Effector CD4-positive, alpha-beta T cell (primary cell): ENCODE results near the gene PCDHGA11.
"Not testable (repeated sequence)": the region's sequence is repeated elsewhere in the genome, so short reads cannot be mapped to it uniquely, and the experiment has no call there.

Experiments used
- DNase-seq: peaks from one replicate; pipeline ENCODE4 v3.0.0-alpha.2; 2020

The PCDHGA11 gene

DNA sequence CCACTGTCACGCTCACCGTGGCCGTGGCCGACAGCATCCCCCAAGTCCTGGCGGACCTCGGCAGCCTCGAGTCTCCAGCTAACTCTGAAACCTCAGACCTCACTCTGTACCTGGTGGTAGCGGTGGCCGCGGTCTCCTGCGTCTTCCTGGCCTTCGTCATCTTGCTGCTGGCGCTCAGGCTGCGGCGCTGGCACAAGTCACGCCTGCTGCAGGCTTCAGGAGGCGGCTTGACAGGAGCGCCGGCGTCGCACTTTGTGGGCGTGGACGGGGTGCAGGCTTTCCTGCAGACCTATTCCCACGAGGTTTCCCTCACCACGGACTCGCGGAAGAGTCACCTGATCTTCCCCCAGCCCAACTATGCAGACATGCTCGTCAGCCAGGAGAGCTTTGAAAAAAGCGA lies 11.9 kb downstream of the PCDHGA11 start:
- DNase-seq: not testable (repeated sequence)

DNA sequence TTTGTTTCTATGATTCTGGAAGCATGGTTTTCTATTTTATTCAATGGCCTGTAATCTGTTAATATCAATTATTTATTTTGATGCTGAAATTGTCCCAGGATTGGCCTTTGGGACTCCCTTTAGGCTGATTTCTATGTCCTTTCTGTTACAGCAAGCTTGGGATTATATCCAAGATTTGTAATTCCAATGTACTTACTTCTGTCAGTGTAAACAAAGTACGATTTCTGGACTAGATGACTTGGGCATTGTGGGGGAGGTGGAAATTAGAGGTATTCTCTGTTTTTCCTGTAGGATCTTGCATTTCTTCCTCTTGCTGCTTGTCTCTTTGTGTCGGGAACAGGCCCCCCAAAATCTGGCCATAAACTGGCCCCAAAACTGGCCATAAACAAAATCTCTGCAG lies 13.2 kb downstream of the PCDHGA11 start:
- DNase-seq: no peak

DNA sequence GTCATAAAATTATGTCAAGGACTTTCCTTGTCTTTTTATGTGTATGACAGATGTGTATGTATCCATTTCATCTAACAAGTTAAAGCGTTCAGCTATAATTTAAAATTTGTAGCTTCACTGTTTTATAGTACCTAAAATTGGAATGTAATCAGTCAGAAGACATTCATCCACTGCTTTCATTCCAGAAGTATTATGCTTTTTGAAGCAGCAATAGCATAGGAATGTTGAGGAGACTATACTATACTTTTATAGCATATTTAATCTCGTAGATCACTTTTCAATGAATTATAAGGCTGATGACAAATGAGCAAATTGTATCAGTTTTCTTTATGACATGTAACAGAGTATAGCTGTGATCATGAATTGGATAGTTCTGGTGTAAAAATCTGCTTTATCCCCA lies 16.4 kb downstream of the PCDHGA11 start:
- DNase-seq: no peak

DNA sequence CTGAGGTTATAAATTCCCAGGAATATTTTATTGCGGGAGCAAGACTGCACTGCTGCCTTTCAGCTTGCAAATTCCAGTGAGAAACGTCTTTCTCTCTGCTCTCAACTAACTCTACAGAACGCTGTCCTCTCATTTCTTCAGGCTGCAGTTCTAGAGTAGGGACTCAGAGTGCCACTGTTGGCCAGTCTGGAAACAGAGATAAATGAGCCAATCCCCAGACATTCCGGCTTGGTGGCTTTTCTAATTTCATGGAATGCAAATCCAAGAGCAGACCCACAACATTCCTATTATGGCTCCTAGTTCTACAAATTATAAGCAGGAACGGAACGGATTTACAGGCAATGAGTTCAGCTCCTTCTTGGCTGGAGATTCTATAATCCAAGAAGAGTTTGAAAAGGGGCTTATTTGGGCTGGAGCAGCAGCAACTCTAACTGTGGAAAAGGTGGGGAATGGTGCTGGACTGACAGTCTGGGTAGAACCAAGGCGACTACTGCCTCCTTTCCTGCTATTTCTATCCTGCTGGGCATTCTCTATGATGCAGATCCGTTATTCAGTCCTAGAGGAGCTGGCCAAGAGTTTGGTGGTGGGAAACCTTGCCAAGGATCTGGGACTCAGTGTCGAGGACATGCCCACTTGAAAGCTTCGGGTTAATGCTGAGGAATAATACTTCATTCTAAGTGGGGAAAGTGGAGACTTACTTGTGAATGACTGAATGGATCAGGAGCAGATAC lies 18.7 kb downstream of the PCDHGA11 start:
- DNase-seq: no peak

DNA sequence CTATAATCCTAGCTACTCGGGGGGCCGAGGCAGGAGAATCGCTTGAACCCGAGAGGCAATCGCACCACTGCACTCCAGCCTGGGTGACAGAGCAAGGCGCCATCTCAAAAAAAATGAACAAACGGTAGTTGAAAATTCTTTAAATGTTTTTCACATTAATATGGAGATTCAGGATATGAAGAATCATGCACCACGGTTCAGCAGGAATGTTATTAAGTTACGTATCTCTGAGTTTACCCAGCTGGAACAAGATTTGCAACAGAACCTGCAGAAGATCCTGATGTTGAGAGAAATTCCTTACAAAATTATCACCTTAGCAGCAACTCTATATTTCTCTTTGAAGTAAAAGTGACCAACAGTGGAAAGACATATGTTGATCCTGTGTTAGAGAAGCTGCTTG lies 19.5 kb downstream of the PCDHGA11 start:
- DNase-seq: no peak

DNA sequence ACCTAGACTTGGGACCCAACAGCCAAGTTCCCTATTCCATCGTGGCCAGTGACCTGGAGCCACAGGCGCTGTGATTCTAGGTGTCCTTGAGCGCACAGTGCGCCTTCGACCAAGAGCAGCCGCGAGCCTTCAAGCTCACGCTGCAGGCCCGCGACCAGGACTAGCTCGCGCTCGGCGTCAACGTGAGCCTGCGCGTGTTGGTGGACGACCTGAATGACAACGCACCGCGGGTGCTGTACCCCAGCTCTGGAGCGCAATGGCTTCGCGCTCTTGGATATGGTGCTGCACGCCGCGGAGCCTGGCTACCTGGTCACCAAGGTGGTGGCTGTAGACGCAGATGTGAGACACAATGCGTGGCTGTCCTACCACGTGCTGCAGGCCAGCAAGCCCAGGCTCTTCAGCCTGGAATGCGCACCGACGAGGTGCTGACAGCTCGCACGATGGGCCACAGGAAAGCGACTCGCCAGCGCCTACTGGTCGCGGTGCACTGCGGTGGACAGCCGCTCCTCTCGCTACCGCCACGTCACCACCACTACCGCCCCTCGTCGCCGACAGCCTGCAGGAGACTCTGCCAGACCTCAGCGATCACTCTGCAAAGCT lies 20.8 kb downstream of the PCDHGA11 start:
- no peak for DNase-seq

DNA sequence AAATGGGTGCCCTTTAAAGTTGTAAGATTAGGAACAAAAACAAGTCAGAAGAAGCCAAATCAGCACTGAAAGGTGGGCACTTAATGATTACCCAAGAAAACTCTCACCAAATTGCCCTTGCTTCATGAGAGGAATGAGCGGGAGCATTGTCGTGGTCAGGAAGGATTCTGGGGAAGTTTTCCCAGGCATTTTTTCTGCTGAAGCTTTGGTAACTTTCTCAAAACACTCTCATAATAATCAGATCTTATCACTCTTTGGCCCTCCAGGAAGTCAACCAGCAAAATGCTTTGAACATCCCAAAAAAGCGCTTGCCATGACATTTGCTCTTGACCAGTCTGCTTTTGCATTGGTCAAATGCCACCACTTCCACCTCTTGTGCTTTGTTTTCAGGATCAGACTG lies 44.5 kb downstream of the PCDHGA11 start:
- no peak for DNase-seq
